IMR-90 (cell line): ENCODE data around the gene KCNIP1. TPM values are rescaled to one million over a fixed set of nuclear protein-coding genes. Genes with fewer than 3 reads are reported as not detected.

ENCODE experiments used
- ATAC-seq: fragments of 200-7000 bp; cut with Tn5 transposase; 2 replicates; pipeline ENCODE4 v1.9.1; 2020; ENCODE audit warnings: low read depth, mild to moderate bottlenecking, moderate library complexity
- BruUV-seq: library from RNA; stranded (reverse); fragments of 400-500 nt; replicated peaks from 2 replicates; lab custom pipeline; 2021; lab: Mats Ljungman, UMichigan
- CTCF ChIA-PET: fragments of 300-600 bp; formaldehyde crosslinking; extraction: SDS; loops from one replicate; lab custom pipeline; 2021; ENCODE audit warnings: antibody characterized with exemption; lab: Yijun Ruan, JAX
- POLR2A ChIA-PET: fragments of 300-600 bp; sonication (Branson Sonifier 250); formaldehyde crosslinking; loops from one replicate; lab custom pipeline; 2022; ENCODE audit warnings: antibody characterized with exemption; ENCODE audit not compliant: unreplicated experiment; lab: Charles Lee
- DNase-seq: peaks from one replicate; pipeline ENCODE4 v3.0.0; 2013
- H2AFZ ChIP-seq: replicated peaks from 2 replicates; pipeline ENCODE3; 2013; ENCODE audit warnings: low read length, mild to moderate bottlenecking; ENCODE audit not compliant: poor library complexity
- H2AK5ac ChIP-seq: 2 replicates; pipeline ENCODE4 v1.6.1; 2013; ENCODE audit warnings: low read depth, low read length, inconsistent platforms
- H2AK9ac ChIP-seq: replicated peaks from 2 replicates; pipeline ENCODE3; 2013; ENCODE audit warnings: mild to moderate bottlenecking, low read depth, low read length, moderate library complexity; ENCODE audit not compliant: poor library complexity
- H2BK120ac ChIP-seq: 2 replicates; pipeline ENCODE4 v1.6.1; 2013; ENCODE audit warnings: low read depth, low read length, inconsistent platforms
- H2BK15ac ChIP-seq: 3 replicates; pipeline ENCODE4 v1.6.1; 2013; ENCODE audit warnings: low read depth, low read length, inconsistent platforms
- H2BK20ac ChIP-seq: 2 replicates; pipeline ENCODE4 v1.6.1; 2013; ENCODE audit warnings: low read depth, mild to moderate bottlenecking, inconsistent platforms, low read length, moderate library complexity
- H2BK5ac ChIP-seq: 2 replicates; pipeline ENCODE4 v1.6.1; 2013; ENCODE audit warnings: mild to moderate bottlenecking, low read depth, low read length, inconsistent platforms; ENCODE audit not compliant: poor library complexity, severe bottlenecking
- H3K14ac ChIP-seq: replicated peaks from 2 replicates; pipeline ENCODE4 v1.6.1; 2013; ENCODE audit warnings: low read depth, low read length, inconsistent platforms
- H3K18ac ChIP-seq: 2 replicates; pipeline ENCODE4 v1.6.1; 2013; ENCODE audit warnings: low read depth, low read length, control low read depth
- H3K23ac ChIP-seq: 2 replicates; pipeline ENCODE4 v1.6.1; 2013; ENCODE audit warnings: low read depth, low read length, inconsistent platforms
- H3K27ac ChIP-seq: 2 replicates; pipeline ENCODE4 v1.5.1; 2013; ENCODE audit warnings: mild to moderate bottlenecking, control low read depth, low read length; ENCODE audit not compliant: insufficient read depth
- H3K27me3 ChIP-seq: 2 replicates; pipeline ENCODE4 v1.6.1; 2013; ENCODE audit warnings: low read length; ENCODE audit not compliant: control insufficient read depth, insufficient read depth
- H3K36me3 ChIP-seq: 2 replicates; pipeline ENCODE4 v1.6.1; 2013; ENCODE audit warnings: low read length, mixed read lengths; ENCODE audit not compliant: control insufficient read depth, insufficient read depth
- H3K4ac ChIP-seq: 2 replicates; pipeline ENCODE4 v1.6.1; 2013; ENCODE audit warnings: low read depth, low read length, inconsistent platforms
- H3K4me1 ChIP-seq: 2 replicates; pipeline ENCODE4 v1.6.1; 2013; ENCODE audit warnings: low read length, mixed read lengths; ENCODE audit not compliant: control insufficient read depth, insufficient read depth
- H3K4me2 ChIP-seq: 2 replicates; pipeline ENCODE4 v1.6.1; 2013; ENCODE audit warnings: low read depth, mild to moderate bottlenecking, control low read depth, low read length, moderate library complexity
- H3K4me3 ChIP-seq: 2 replicates; pipeline ENCODE4 v1.5.1; 2013; ENCODE audit warnings: low read depth, mild to moderate bottlenecking, control low read depth, low read length, moderate library complexity; ENCODE audit not compliant: insufficient read depth
- H3K56ac ChIP-seq: 2 replicates; pipeline ENCODE4 v1.6.1; 2013; ENCODE audit warnings: low read length, inconsistent platforms; ENCODE audit not compliant: insufficient read depth; ENCODE audit errors: extremely low read depth
- H3K79me1 ChIP-seq, 2 experiments: 2 replicates each; pipeline ENCODE4 v1.6.1; 2013; ENCODE audit warnings: low read length in 2 of 2, inconsistent platforms in 1 of 2, low read depth in 1 of 2
- H3K9ac ChIP-seq: 2 replicates; pipeline ENCODE4 v1.6.1; 2013; ENCODE audit warnings: low read depth, low read length, control low read depth
- H3K9me1 ChIP-seq: 2 replicates; pipeline ENCODE4 v1.6.1; 2013; ENCODE audit warnings: low read length, inconsistent platforms; ENCODE audit not compliant: insufficient read depth
- H3K9me3 ChIP-seq: 2 replicates; pipeline ENCODE4 v1.6.1; 2013; ENCODE audit warnings: low read length; ENCODE audit not compliant: control insufficient read depth, insufficient read depth
- H4K20me1 ChIP-seq: 2 replicates; pipeline ENCODE4 v1.6.1; 2013; ENCODE audit warnings: low read length, inconsistent platforms; ENCODE audit not compliant: insufficient read depth
- H4K5ac ChIP-seq: 2 replicates; pipeline ENCODE4 v1.6.1; 2013; ENCODE audit warnings: mild to moderate bottlenecking, low read depth, low read length, control low read depth
- H4K8ac ChIP-seq, 2 experiments: 2 replicates each; pipeline ENCODE4 v1.6.1; 2013; ENCODE audit warnings: low read depth in 2 of 2, low read length in 2 of 2, control low read depth in 1 of 2, inconsistent platforms in 1 of 2
- H4K91ac ChIP-seq: 2 replicates; pipeline ENCODE4 v1.6.1; 2013; ENCODE audit warnings: low read depth, low read length, inconsistent platforms; ENCODE audit not compliant: insufficient read depth
- BHLHE40 ChIP-seq: fragments of 150-350 bp; IDR thresholded peaks from 2 replicates; pipeline ENCODE4 v1.6.1; 2016; ENCODE audit warnings: mild to moderate bottlenecking, low read depth, low read length
- CEBPB ChIP-seq: IDR thresholded peaks from 2 replicates; pipeline ENCODE4 v1.6.1; 2012; ENCODE audit warnings: low read depth, low read length, improper control_type of control experiment
- CHD1 ChIP-seq: IDR thresholded peaks from 2 replicates; pipeline ENCODE4 v1.6.1; 2012; ENCODE audit warnings: low read depth, low read length, improper control_type of control experiment
- CTCF ChIP-seq: conservative IDR thresholded peaks from 2 replicates; pipeline ENCODE4 v1.5.1; 2012; ENCODE audit warnings: mild to moderate bottlenecking, low read depth, low read length, improper control_type of control experiment
- ELK1 ChIP-seq: fragments of 150-350 bp; IDR thresholded peaks from 2 replicates; pipeline ENCODE4 v1.6.1; 2016; ENCODE audit warnings: low read depth, mild to moderate bottlenecking, low read length, moderate library complexity, borderline replicate concordance
- FOS ChIP-seq: fragments of 150-350 bp; IDR thresholded peaks from 2 replicates; pipeline ENCODE4 v1.6.1; 2016; ENCODE audit warnings: low read depth, low read length
- MAFK ChIP-seq: IDR thresholded peaks from 2 replicates; pipeline ENCODE4 v1.6.1; 2012; ENCODE audit warnings: low read depth, low read length, improper control_type of control experiment
- MAZ ChIP-seq: IDR thresholded peaks from 2 replicates; pipeline ENCODE4 v1.6.1; 2012; ENCODE audit warnings: low read depth, mild to moderate bottlenecking, low read length, improper control_type of control experiment, moderate library complexity, borderline replicate concordance
- MXI1 ChIP-seq: IDR thresholded peaks from 2 replicates; pipeline ENCODE4 v1.6.1; 2012; ENCODE audit warnings: low read depth, mild to moderate bottlenecking, low read length, moderate library complexity, borderline replicate concordance
- NFE2L2 ChIP-seq: fragments of 150-350 bp; IDR thresholded peaks from 2 replicates; pipeline ENCODE4 v1.6.1; 2016; ENCODE audit warnings: low read depth, mild to moderate bottlenecking, low read length
- POLR2A ChIP-seq: IDR thresholded peaks from 2 replicates; pipeline ENCODE4 v1.6.1; 2012; ENCODE audit warnings: mild to moderate bottlenecking, low read depth, low read length
- RAD21 ChIP-seq: IDR thresholded peaks from 2 replicates; pipeline ENCODE4 v1.6.1; 2012; ENCODE audit warnings: low read length, improper control_type of control experiment
- RCOR1 ChIP-seq: IDR thresholded peaks from 2 replicates; pipeline ENCODE4 v1.6.1; 2012; ENCODE audit warnings: mild to moderate bottlenecking, low read length, improper control_type of control experiment; ENCODE audit not compliant: insufficient replicate concordance
- RFX5 ChIP-seq: IDR thresholded peaks from 2 replicates; pipeline ENCODE4 v1.8.0; 2012; ENCODE audit warnings: low read depth, mild to moderate bottlenecking, low read length, moderate library complexity
- SMC3 ChIP-seq: fragments of 150-350 bp; IDR thresholded peaks from 2 replicates; pipeline ENCODE4 v1.6.1; 2016; ENCODE audit warnings: low read depth, mild to moderate bottlenecking, antibody characterized with exemption, low read length, moderate library complexity
- USF2 ChIP-seq: fragments of 150-350 bp; IDR thresholded peaks from 2 replicates; pipeline ENCODE4 v1.6.1; 2017; ENCODE audit warnings: mild to moderate bottlenecking, antibody characterized with exemption, low read length, low read depth
- WGBS, 2 experiments: methylation state at CpG; one replicate each; pipeline versions ENCODE4 v1.1.5 to v1.1.7; 2013; ENCODE audit warnings: missing lambda C conversion rate in 2 of 2; ENCODE audit not compliant: insufficient read length in 1 of 2; ENCODE audit errors: extremely low coverage in 2 of 2; 5-methylcytosine and 5-hydroxymethylcytosine counted together
- dilution Hi-C: fragments of 300-500 bp; cut with HindIII; formaldehyde crosslinking; loops from one replicate; pipeline ENCODE4 v1.14.3; 2018; ENCODE audit warnings: low sequenced_read_pairs; ENCODE audit not compliant: unreplicated experiment
- in situ Hi-C: fragments of 300-500 bp; cut with MboI; formaldehyde crosslinking; loops from 3 replicates; pipeline ENCODE4 v1.14.3; 2019; ENCODE audit warnings: low sequenced_read_pairs, inconsistent platforms, mixed read lengths
- intact Hi-C: fragments of 100-400 bp; cut with micrococcal nuclease; formaldehyde crosslinking; loops from 2 replicates; pipeline ENCODE4 v1.10.0; 2022
- polyA plus RNA-seq, 3 experiments: library from polyadenylated mRNA; depleted of rRNA; stranded (reverse); fragments of >200 nt; gene quantifications; 2 replicates each; pipeline ENCODE4 v1.2.3, GENCODE V29; 2012; ENCODE audit warnings: low replicate concordance in 1 of 3
- total RNA-seq: library from RNA; depleted of rRNA; stranded (reverse); fragments of >200 nt; gene quantifications from 2 replicates; pipeline ENCODE4 v1.2.3, GENCODE V29; 2012

KCNIP1 gene
- total and polyA plus RNA-seq, 2 of the 4 experiments (the other 2 are of a cell fraction) = not detected

- Histone ChIP-seq H3K9me3 (no peaks in the 10 kb centered on the region), H2BK20ac (no peak overlapping the region), H4K5ac (no peak overlapping the region), H3K9ac (no peak overlapping the region), H4K20me1 (no peaks in the 10 kb centered on the region), H3K4me3 (no peak overlapping the region), H3K23ac (no peak overlapping the region), H4K91ac (no peak overlapping the region), H3K56ac (no peak overlapping the region), H2AK5ac (no peak overlapping the region), H2BK5ac (no peak overlapping the region), H3K36me3 (no peaks in the 10 kb centered on the region), H2AK9ac (no peak overlapping the region), H2BK15ac (no peak overlapping the region), H2AFZ (no peak overlapping the region), H3K4me1 (no peaks in the 10 kb centered on the region), H3K27ac (no peak overlapping the region), H3K79me1 (no peaks in the 10 kb centered on the region), H3K14ac (no peak overlapping the region), H2BK120ac (no peak overlapping the region), H4K8ac (no peak overlapping the region), H3K4ac (no peak overlapping the region), H3K9me1 (no peaks in the 10 kb centered on the region), H3K18ac (no peak overlapping the region), H3K4me2 (no peak overlapping the region), H3K27me3 (no peaks in the 10 kb centered on the region)
- ATAC-seq = no peak
- intact Hi-C loops = no loop called here
- ChIA-PET CTCF (interaction anchor here (0.8 kb wide), 1 partner anchor 9 kb away, joined by 3 read pairs; no protein-coding TSS in a partner anchor), POLR2A (no interaction called here)
- WGBS, 2 experiments = 25% methylated on average over 4 of the region's 4 CpGs; no CpG with 5 or more reads in 1 of the 2 experiments
- no TSS peak for BruUV-seq
- no peak for TF ChIP-seq MAZ
- no peak for TF ChIP-seq FOS
- no peak for TF ChIP-seq RFX5
- no peak for TF ChIP-seq CTCF
- TF ChIP-seq POLR2A = no peak
- TF ChIP-seq USF2 = no peak
- no peak for TF ChIP-seq MAFK
- no peak for TF ChIP-seq MXI1
- no peak for TF ChIP-seq CEBPB
- TF ChIP-seq RCOR1 = no peak
- no peak for TF ChIP-seq NFE2L2
- no peak for TF ChIP-seq RAD21
- no peak for TF ChIP-seq BHLHE40
- no peak for TF ChIP-seq CHD1
- TF ChIP-seq ELK1 = no peak
- TF ChIP-seq SMC3 = no peak
- in situ Hi-C loops = no loop called here
- no peak for DNase-seq
- dilution Hi-C loops = no loop called here
These were observed 80.2 kb downstream of the KCNIP1 start for GRCh38 chr5:170584003-170584402.
